AG09319 (cell line): ENCODE measurements around the gene KHDC4.

Source experiments
- DNase-seq: peaks from one replicate; pipeline ENCODE4 v3.0.0-alpha.2; 2010; ENCODE audit warnings: low read depth; ENCODE audit errors: extremely low read depth
- TF ChIP-seq, protein P1 (sequence below): IDR thresholded peaks from 2 replicates; pipeline ENCODE4 v1.5.1; 2011; ENCODE audit warnings: low read depth, mild to moderate bottlenecking, inconsistent platforms, low read length, moderate library complexity

The KHDC4 gene

DNA sequence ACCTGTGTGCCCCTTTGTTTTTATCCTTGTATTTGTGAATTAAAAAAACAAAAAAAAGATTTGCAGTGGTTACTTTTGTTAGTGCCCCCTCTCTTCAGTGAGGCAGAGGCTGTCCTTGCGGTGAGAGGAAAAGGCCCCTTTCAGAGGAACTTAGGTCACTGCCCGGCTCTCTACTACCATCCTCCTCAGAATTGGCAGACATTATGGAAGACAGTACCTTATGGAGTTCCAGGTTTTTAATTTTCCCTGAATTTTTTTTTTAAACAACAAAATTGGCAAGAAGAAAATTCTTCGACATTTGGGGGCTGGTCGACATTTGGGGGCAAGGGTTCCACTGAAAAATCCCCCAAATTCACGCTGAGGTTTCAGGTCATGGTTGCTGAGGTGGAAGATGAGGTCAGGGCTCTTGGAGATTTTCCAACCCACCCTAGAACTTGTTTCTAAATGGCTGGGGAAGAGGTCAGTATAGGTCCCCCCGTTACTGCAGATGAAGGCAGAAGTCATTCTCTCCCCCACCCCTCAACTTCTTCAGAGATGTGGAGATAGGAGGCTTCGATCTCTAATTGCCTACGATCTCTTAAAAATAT, 12.5 kb upstream of the KHDC4 start:
- TF ChIP-seq, protein P1, sequence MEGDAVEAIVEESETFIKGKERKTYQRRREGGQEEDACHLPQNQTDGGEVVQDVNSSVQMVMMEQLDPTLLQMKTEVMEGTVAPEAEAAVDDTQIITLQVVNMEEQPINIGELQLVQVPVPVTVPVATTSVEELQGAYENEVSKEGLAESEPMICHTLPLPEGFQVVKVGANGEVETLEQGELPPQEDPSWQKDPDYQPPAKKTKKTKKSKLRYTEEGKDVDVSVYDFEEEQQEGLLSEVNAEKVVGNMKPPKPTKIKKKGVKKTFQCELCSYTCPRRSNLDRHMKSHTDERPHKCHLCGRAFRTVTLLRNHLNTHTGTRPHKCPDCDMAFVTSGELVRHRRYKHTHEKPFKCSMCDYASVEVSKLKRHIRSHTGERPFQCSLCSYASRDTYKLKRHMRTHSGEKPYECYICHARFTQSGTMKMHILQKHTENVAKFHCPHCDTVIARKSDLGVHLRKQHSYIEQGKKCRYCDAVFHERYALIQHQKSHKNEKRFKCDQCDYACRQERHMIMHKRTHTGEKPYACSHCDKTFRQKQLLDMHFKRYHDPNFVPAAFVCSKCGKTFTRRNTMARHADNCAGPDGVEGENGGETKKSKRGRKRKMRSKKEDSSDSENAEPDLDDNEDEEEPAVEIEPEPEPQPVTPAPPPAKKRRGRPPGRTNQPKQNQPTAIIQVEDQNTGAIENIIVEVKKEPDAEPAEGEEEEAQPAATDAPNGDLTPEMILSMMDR, result no peak
- DNase-seq, result no peak

GRCh38 chr1:155944444-155944799, 10.2 kb upstream of the KHDC4 start:
- DNase-seq, result no peak
- TF ChIP-seq, protein P1, result no peak

- TF ChIP-seq, protein P1, result no peak
- no peak for DNase-seq
Measured at GRCh38 chr1:155942578-155943141, 8.4 kb upstream of the KHDC4 start.

DNA sequence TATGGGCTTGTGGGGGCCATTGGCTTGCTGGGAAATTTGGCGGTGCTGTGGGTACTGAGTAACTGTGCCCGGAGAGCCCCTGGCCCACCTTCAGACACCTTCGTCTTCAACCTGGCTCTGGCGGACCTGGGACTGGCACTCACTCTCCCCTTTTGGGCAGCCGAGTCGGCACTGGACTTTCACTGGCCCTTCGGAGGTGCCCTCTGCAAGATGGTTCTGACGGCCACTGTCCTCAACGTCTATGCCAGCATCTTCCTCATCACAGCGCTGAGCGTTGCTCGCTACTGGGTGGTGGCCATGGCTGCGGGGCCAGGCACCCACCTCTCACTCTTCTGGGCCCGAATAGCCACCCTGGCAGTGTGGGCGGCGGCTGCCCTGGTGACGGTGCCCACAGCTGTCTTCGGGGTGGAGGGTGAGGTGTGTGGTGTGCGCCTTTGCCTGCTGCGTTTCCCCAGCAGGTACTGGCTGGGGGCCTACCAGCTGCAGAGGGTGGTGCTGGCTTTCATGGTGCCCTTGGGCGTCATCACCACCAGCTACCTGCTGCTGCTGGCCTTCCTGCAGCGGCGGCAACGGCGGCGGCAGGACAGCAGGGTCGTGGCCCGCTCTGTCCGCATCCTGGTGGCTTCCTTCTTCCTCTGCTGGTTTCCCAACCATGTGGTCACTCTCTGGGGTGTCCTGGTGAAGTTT, 7.8 kb upstream of the KHDC4 start:
- TF ChIP-seq, protein P1, result no peak
- DNase-seq, result no peak

- TF ChIP-seq, protein P1, result no peak
- DNase-seq, result no peak
Measured at GRCh38 chr1:155940993-155941844, 7.0 kb upstream of the KHDC4 start, which contains the start of gene RXFP4. TSS of gene RXFP4 (plus strand) at chr1:155941638. CDS start at chr1:155941710, 72 bp downstream.

GRCh38 chr1:155940482-155940992, 6.3 kb upstream of the KHDC4 start:
- no peak for DNase-seq
- TF ChIP-seq, protein P1, result no peak
